Prostate gland (tissue), 2 donors: Measurements from ENCODE around the gene CDC6. TPM values are rescaled to one million over a fixed set of nuclear protein-coding genes. Genes with fewer than 3 reads are reported as not detected.

Source experiments
- DNase-seq: peaks from one replicate; pipeline ENCODE4 v3.0.0-alpha.2; 2019; ENCODE audit warnings: low spot score
- H3K27ac ChIP-seq, 2 donors: fragments of 200-600 bp; sonication (generic); 2 replicates each; pipeline ENCODE4 v1.5.1; 2017 to 2019
- H3K27me3 ChIP-seq: fragments of 200-600 bp; sonication (generic); replicated peaks from 2 replicates; pipeline ENCODE4 v1.5.1; 2019; ENCODE audit not compliant: insufficient read depth
- H3K36me3 ChIP-seq, 2 donors: fragments of 200-600 bp; sonication (generic); 1 replicate in 1 of 2; 2 replicates in 1 of 2; pipeline versions ENCODE4 v1.5.1 to v1.8.1; 2017 to 2019
- H3K4me1 ChIP-seq: fragments of 200-600 bp; sonication (generic); replicated peaks from 2 replicates; pipeline ENCODE4 v1.5.1; 2019
- H3K4me3 ChIP-seq, 2 donors: fragments of 200-600 bp; sonication (generic); 2 replicates each; pipeline ENCODE4 v1.5.1; 2017 to 2019
- H3K9me3 ChIP-seq: fragments of 200-600 bp; sonication (generic); 2 replicates; pipeline ENCODE4 v1.5.1; 2017
- POLR2A ChIP-seq: fragments of 450-650 bp; IDR thresholded peaks from one replicate; pipeline ENCODE4 v1.6.1; 2016; ENCODE audit warnings: antibody characterized with exemption, mild to moderate bottlenecking
- POLR2AphosphoS5 ChIP-seq: sonication (generic); formaldehyde crosslinking; IDR thresholded peaks from one replicate; pipeline ENCODE4 v1.6.1; 2017; ENCODE audit warnings: antibody characterized with exemption
- WGBS: methylation state at CpG from one replicate; pipeline ENCODE4 v1.1.5; 2018; 5-methylcytosine and 5-hydroxymethylcytosine counted together
- intact Hi-C: fragments of 100-400 bp; cut with DNase I; formaldehyde crosslinking; loops from one replicate; pipeline ENCODE4 v1.14.2; 2022
- total RNA-seq, 2 donors: library from RNA; depleted of rRNA; stranded (reverse); fragments of >200 nt; gene quantifications; one replicate each; pipeline ENCODE4 v1.1.0, GENCODE V29; 2016
- TF ChIP-seq, protein P1 (sequence below), 4 experiments: fragments of 200-600 bp in 2 of 4; fragments of 450-650 bp in 2 of 4; sonication (generic) in 2 of 4; IDR thresholded peaks; 1 replicate in 3 of 4; 2 replicates in 1 of 4; pipeline ENCODE4 v1.5.1; 2016 to 2019; ENCODE audit warnings: antibody characterized with exemption in 4 of 4, mild to moderate bottlenecking in 2 of 4, moderate library complexity in 2 of 4

Gene CDC6
- total RNA-seq, 2 donors from 2014 or later = 2.1 to 10.3 TPM

DNA sequence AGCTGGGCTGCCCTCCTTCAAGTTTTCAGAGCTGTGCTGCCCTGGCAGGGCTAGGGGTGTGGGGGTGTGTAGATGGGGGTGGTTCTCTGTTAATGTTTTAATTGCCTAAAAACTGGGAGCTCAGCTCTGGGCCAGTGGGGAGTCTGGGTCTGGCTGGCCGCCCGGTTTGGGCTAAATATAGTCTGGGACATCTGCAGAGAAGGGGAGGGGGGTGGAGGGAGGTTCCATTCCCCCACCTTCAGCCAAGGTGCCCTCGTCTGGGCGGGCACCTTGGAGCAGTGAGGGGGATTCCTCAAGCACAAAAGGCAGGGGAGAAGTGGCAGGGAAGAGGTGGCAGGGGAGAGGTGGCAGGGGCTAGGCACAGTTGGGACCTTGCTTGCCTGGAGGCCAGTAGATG, 34.3 kb downstream of the CDC6 start:
- Histone ChIP-seq H3K4me3 (peak overlapping the region; percentile 1 to 19), H3K36me3 (no peaks in the 10 kb centered on the region), H3K27me3 (no peaks in the 10 kb centered on the region), H3K4me1 (peaks cover 35% of the 10 kb centered on the region), H3K27ac (peak overlapping the region; percentile 58 to 64), H3K9me3 (no peaks in the 10 kb centered on the region)
- no peak for TF ChIP-seq POLR2A
- TF ChIP-seq POLR2AphosphoS5 = no peak
- TF ChIP-seq, protein P1, sequence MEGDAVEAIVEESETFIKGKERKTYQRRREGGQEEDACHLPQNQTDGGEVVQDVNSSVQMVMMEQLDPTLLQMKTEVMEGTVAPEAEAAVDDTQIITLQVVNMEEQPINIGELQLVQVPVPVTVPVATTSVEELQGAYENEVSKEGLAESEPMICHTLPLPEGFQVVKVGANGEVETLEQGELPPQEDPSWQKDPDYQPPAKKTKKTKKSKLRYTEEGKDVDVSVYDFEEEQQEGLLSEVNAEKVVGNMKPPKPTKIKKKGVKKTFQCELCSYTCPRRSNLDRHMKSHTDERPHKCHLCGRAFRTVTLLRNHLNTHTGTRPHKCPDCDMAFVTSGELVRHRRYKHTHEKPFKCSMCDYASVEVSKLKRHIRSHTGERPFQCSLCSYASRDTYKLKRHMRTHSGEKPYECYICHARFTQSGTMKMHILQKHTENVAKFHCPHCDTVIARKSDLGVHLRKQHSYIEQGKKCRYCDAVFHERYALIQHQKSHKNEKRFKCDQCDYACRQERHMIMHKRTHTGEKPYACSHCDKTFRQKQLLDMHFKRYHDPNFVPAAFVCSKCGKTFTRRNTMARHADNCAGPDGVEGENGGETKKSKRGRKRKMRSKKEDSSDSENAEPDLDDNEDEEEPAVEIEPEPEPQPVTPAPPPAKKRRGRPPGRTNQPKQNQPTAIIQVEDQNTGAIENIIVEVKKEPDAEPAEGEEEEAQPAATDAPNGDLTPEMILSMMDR (IDR thresholded peaks at IDR 0.05) = no peak
- intact Hi-C loops = no loop called here
- 5% methylated on average over 4 of the region's 4 CpGs for whole genome bisulfite sequencing
- DNase-seq = no peak

DNA sequence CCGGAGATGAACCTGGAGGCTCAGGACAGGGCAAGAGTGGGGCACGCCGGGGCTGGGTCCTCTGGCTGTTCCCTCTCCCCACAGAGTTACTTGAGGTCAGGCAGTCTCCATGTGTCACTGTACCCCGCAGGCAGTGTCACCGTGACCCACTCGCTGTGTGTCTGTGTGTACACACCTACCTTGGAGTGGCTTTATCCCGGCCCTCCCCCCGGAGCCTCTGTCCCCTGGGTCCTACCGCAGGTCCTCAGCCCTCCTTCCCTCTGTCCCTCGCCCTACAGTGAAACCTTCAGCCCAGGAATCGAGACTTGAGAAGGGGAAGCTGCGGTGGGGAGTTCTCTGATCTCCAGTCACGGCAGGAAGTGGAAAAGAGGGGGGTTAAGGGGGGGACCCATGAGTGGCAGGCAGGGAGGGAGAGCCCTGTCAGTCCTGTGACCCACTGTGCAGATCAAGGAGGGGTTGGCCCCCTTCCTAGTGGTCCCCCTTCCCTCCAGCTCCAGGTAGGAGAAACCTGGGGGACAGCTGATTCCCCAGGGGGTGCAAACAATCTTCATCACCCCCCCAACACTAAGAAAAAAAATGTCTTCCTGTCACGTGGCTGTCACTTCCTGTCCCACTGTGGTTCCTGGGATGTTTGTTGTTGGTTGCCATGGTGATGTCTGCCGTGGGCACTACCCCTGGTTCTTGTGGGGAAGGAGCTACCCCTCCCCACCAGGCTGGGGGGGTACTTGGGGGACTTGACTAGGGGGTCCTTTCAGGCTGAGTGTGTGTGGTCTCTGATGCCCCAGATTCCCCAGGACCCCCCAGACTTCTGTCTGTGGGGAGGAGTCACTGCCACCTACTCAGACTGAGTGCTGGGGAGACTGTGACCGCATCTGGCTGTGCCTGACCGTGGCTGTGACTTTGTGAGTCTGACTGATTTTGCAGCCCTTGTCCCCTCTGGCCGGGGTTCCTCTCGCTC, 35.0 kb downstream of the CDC6 start:
- no peak for DNase-seq
- Histone ChIP-seq H3K4me1 (peaks cover 31% of the 10 kb centered on the region), H3K36me3 (no peaks in the 10 kb centered on the region), H3K9me3 (no peaks in the 10 kb centered on the region), H3K27me3 (no peaks in the 10 kb centered on the region), H3K4me3 (peak overlapping the region; percentile 1 to 19), H3K27ac (peak overlapping the region; percentile 58 to 64)
- intact Hi-C loops = no loop called here
- 21% methylated on average over 19 of the region's 19 CpGs for WGBS
- TF ChIP-seq, protein P1 (IDR thresholded peaks at IDR 0.05) = no peak
- TF ChIP-seq POLR2A (no peak), POLR2AphosphoS5 (peak; percentile 10)

DNA sequence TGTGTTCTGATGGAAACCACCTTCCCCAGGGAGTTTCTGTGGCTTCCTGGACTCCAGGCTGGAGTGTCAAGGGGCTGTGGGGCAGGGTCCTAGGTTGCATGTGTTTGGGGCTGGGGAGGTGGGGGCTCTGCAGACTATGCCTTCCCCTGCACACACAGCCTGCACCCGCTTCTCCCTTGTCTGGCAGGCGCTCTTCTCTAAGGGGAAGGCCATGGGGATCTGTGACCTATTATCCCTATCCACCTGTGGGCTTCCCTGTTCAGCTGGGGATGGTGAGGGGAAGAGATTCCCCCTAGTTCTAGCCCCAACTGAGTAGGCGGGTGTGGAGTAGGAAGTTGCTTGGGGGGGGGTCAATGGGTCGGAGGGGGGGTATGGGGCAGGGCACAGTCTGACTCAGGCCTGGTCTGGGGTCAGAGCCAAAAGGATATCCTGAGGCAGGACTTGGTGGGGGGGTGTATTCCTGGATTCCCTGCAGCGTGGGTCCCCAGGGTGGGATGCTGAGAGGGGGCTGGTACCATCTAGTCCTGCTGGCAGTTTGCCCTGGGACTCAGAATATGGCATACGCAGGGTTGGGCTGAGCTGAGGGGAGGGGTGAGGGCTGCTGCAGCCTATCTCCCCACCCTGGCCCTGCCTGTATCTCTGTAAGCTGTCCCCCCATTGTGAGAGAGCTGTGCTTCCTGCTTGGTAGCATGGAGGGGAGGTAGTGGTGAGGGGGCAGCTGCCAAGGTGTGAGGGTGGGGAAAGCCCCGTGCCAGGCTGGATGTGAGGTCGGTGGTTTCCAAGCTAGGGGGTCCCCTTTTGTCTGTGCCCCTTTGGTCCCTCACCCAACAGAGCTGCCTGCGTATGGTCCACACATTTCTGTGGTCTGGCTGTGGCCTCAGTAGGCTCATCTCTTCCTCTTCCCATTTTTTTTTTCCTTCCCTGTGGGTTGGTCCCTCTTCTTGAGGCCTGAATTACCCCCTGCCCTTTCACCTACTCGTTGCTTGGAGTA, 36.0 kb downstream of the CDC6 start:
- WGBS = 50% methylated on average over 10 of the region's 10 CpGs
- no peaks in the 10 kb centered on the region for H3K36me3 ChIP-seq
- peak overlapping the region; percentile 22 to 64 for H3K27ac ChIP-seq
- no peaks in the 10 kb centered on the region for H3K27me3 ChIP-seq
- H3K4me3 ChIP-seq = no peak overlapping the region
- no peaks in the 10 kb centered on the region for H3K9me3 ChIP-seq
- no peak for TF ChIP-seq POLR2AphosphoS5
- TF ChIP-seq, protein P1 (IDR thresholded peaks at IDR 0.05) = no peak
- TF ChIP-seq POLR2A = no peak
- intact Hi-C loops = no loop called here
- no peak for DNase-seq
- H3K4me1 ChIP-seq = peaks cover 37% of the 10 kb centered on the region

DNA sequence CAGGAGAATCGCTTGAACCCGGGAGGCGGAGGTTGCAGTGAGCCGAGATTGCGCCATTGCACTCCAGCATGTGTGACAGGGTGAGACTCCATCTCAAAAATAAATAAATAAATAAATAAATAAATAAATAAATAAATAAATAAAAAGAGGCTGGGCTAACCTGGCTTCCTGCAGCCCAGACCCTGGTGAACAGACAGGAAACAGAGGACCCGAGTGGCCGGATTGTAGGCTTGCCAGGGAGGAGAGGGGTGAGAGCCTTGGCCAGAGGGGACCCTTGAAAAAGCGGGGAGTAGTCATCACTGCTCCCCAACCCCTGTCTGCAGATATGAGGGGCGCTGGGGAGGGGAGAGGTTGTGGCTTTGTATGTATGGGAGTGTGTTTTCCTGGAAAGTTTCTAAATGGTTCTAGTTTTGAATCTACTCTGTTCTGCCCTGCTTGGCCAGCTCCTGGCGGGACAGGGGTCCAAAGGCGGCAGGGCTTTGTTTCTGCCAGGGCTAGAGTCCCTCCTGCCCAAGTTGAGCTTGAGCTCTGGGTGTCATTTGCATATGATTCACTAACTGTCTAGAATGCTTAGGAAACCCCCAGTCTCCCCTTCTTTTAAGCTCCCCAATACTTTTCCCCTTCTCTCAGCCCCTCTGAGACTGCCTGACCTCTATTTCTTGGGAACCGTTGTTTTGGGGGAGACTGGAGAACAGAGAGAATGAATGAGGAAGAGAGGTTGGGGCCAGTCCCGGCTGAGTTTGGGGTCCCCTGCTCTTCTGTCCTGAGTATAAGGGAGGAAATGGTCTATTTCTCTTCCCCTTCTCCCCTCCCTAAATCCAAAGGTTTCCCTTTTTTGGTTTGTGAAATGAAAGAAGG, 37.7 kb downstream of the CDC6 start:
- intact Hi-C loops = no loop called here
- TF ChIP-seq POLR2AphosphoS5 (no peak), POLR2A (no peak)
- TF ChIP-seq, protein P1 (IDR thresholded peaks at IDR 0.05) = no peak
- Histone ChIP-seq H3K4me1 (peaks cover 32% of the 10 kb centered on the region), H3K9me3 (no peaks in the 10 kb centered on the region), H3K27me3 (no peaks in the 10 kb centered on the region), H3K36me3 (no peaks in the 10 kb centered on the region), H3K27ac (peak overlapping the region in 1 of 2 donors; percentile 27), H3K4me3 (no peak overlapping the region)
- no peak for DNase-seq
- 82% methylated on average over 13 of the region's 13 CpGs for WGBS
